ENCODE results near the gene TYK2. TPM values are rescaled to one million over a fixed set of nuclear protein-coding genes. Genes with fewer than 3 reads are reported as not detected.

Gene TYK2
- total RNA-seq, 1 experiment from 2014 or later: 104 TPM

GRCh38 chr19:10346509-10346908 is 33.9 kb downstream of the TYK2 start:
- in situ Hi-C loops (cut with HindIII; ENCODE audit: low pct_unique_long_range_greater_than_20kb, low sequenced_read_pairs) (no loop called here), intact Hi-C loops (cut with micrococcal nuclease; ENCODE audit: unreplicated experiment) (no loop called here)
- TF ChIP-seq POLR2AphosphoS5 (IDR thresholded peaks at IDR 0.05; ENCODE audit: low read depth, low read length): no peak
- TF ChIP-seq TCF7L2 (IDR thresholded peaks at IDR 0.05; ENCODE audit: low read depth, low read length): no peak
- TF ChIP-seq REST (IDR thresholded peaks at IDR 0.05; ENCODE audit: insufficient read depth in 1 of 2, low read depth in 2 of 2, low read length in 1 of 2): no peak
- TF ChIP-seq SIN3A (IDR thresholded peaks at IDR 0.05; ENCODE audit: borderline replicate concordance, insufficient read depth, low read depth, low read length): no peak
- TF ChIP-seq CTCF (IDR thresholded peaks at IDR 0.05): no peak
- no peak for ATAC-seq
- H3K36me3 ChIP-seq (ENCODE audit: control insufficient read depth, insufficient read depth, low read length): no peaks in the 10 kb centered on the region
- ChIA-PET POLR2A (no interaction called here), CTCF (no interaction called here)
- H3K27me3 ChIP-seq (ENCODE audit: control insufficient read depth, insufficient read depth, low read length): no peaks in the 10 kb centered on the region
- H3K9me3 ChIP-seq (ENCODE audit: control insufficient read depth, insufficient read depth, low read depth, low read length): no peaks in the 10 kb centered on the region
- BruUV-seq (replicated peaks): no TSS peak
- H3K4me1 ChIP-seq (ENCODE audit: control insufficient read depth, insufficient read depth, low read length): no peaks in the 10 kb centered on the region
- no peak overlapping the region for H3K27ac ChIP-seq (ENCODE audit: low read length)
- no peak overlapping the region for H3K4me3 ChIP-seq (ENCODE audit: low read depth in 2 of 2, low read length in 2 of 2)
- no peak for DNase-seq (ENCODE audit: low read depth, low spot score)

GRCh38 chr19:10344780-10345179 is 35.6 kb downstream of the TYK2 start:
- no peak for ATAC-seq
- in situ Hi-C loops (cut with HindIII; ENCODE audit: low pct_unique_long_range_greater_than_20kb, low sequenced_read_pairs) (no loop called here), intact Hi-C loops (cut with micrococcal nuclease; ENCODE audit: unreplicated experiment) (no loop called here)
- Histone ChIP-seq H3K9me3 (ENCODE audit: control insufficient read depth, insufficient read depth, low read depth, low read length) (no peaks in the 10 kb centered on the region), H3K4me1 (ENCODE audit: control insufficient read depth, insufficient read depth, low read length) (no peaks in the 10 kb centered on the region), H3K27me3 (ENCODE audit: control insufficient read depth, insufficient read depth, low read length) (no peaks in the 10 kb centered on the region), H3K4me3 (ENCODE audit: low read depth in 2 of 2, low read length in 2 of 2) (no peak overlapping the region), H3K36me3 (ENCODE audit: control insufficient read depth, insufficient read depth, low read length) (no peaks in the 10 kb centered on the region), H3K27ac (ENCODE audit: low read length) (no peak overlapping the region)
- ChIA-PET CTCF (interaction anchor here (0.6 kb wide), 1 partner anchor 60 kb away, joined by 4 read pairs; no protein-coding TSS in a partner anchor), POLR2A (no interaction called here)
- no TSS peak for BruUV-seq (replicated peaks)
- no peak for TF ChIP-seq CTCF (IDR thresholded peaks at IDR 0.05)
- no peak for TF ChIP-seq SIN3A (IDR thresholded peaks at IDR 0.05; ENCODE audit: borderline replicate concordance, insufficient read depth, low read depth, low read length)
- no peak for TF ChIP-seq REST (IDR thresholded peaks at IDR 0.05; ENCODE audit: insufficient read depth in 1 of 2, low read depth in 2 of 2, low read length in 1 of 2)
- TF ChIP-seq TCF7L2 (IDR thresholded peaks at IDR 0.05; ENCODE audit: low read depth, low read length): no peak
- no peak for TF ChIP-seq POLR2AphosphoS5 (IDR thresholded peaks at IDR 0.05; ENCODE audit: low read depth, low read length)
- DNase-seq (ENCODE audit: low read depth, low spot score): no peak
